Mucosa of descending colon (tissue), 3 donors: Measurements from ENCODE around the gene SAXO1. TPM values are rescaled to one million over a fixed set of nuclear protein-coding genes. Genes with fewer than 3 reads are reported as not detected.

ENCODE experiments used
- total RNA-seq, 3 donors: library from RNA; stranded (reverse); fragmentation: NEBNext Ultra II Directional in 2 of 3; extraction: Animal tissue kit (Norgen Biotek cat#: 25700) in 2 of 3; gene quantifications; one replicate each; pipeline versions ENCODE4 v1.2.1 to v1.2.4, GENCODE V29; 2021 to 2023
- donor health status: DM: no; HTN: no; CAD: no; lungs with moderate emphysema.
- donor health status: DM: no; HTN: no; CAD: no.
- donor health status: DM: no; HTN: yes; CAD: no.

The SAXO1 gene
- total RNA-seq, 3 donors from 2014 or later: 0.06 to 0.29 (median 0.24) TPM

Other genes with a start within 250 kb of the SAXO1 start
- gene RRAGA, start 16.2 kb upstream of the SAXO1 start, total RNA-seq: 10 to 100 TPM; 56.5 to 83.3 (median 59.4) TPM
- 1 to 10 TPM; 4.8 to 9.6 (median 8.8) TPM for gene HAUS6, start 69.7 kb upstream of the SAXO1 start, total RNA-seq
- 10 to 100 TPM; 33.5 to 52.4 (median 48.4) TPM for gene PLIN2, start 94.3 kb upstream of the SAXO1 start, total RNA-seq
- gene DENND4C, start 197.5 kb upstream of the SAXO1 start, total RNA-seq: 10 to 100 TPM; 54.7 to 93.0 (median 72.3) TPM